Measurements from ENCODE around the gene NABP2. TPM values are rescaled to one million over a fixed set of nuclear protein-coding genes. Genes with fewer than 3 reads are reported as not detected.

NABP2 gene
- total and polyA plus RNA-seq, 9 donors, result 19.8 to 43.7 (median 28.9) TPM

GRCh38 chr12:56248711-56249110 lies 24.6 kb downstream of the NABP2 start:
- no peaks in the 10 kb centered on the region for H3K9me3 ChIP-seq
- no peak for TF ChIP-seq CTCF (IDR thresholded peaks at IDR 0.05)
- no peak for TF ChIP-seq POLR2A (IDR thresholded peaks at IDR 0.05)
- intact Hi-C loops (cut with DNase I), result no loop called here
- H3K36me3 ChIP-seq, result peaks cover 5% of the 10 kb centered on the region
- no peak for DNase-seq
- 87 to 94% (median 90%) methylated on average over 8 of the region's 8 CpGs for WGBS, 3 donors
- H3K27ac ChIP-seq, result no peak overlapping the region
- no peak overlapping the region for H3K4me3 ChIP-seq
- no peaks in the 10 kb centered on the region for H3K27me3 ChIP-seq
- H3K4me1 ChIP-seq (ENCODE audit: insufficient read depth), result no peaks in the 10 kb centered on the region

GRCh38 chr12:56252649-56253048 lies 28.5 kb downstream of the NABP2 start:
- no peaks in the 10 kb centered on the region for H3K27me3 ChIP-seq
- H3K27ac ChIP-seq, result no peak overlapping the region
- no peak overlapping the region for H3K4me3 ChIP-seq
- H3K36me3 ChIP-seq, result peaks cover 2% of the 10 kb centered on the region
- 90 to 96% (median 91%) methylated on average over 3 of the region's 3 CpGs for WGBS, 3 donors
- DNase-seq, result no peak
- intact Hi-C loops (cut with DNase I), result no loop called here
- H3K9me3 ChIP-seq, result no peaks in the 10 kb centered on the region
- peaks cover 4% of the 10 kb centered on the region for H3K4me1 ChIP-seq (ENCODE audit: insufficient read depth)
- TF ChIP-seq CTCF (IDR thresholded peaks at IDR 0.05), result no peak
- TF ChIP-seq EP300 (IDR thresholded peaks at IDR 0.05), result no peak
- TF ChIP-seq POLR2A (IDR thresholded peaks at IDR 0.05), result no peak

- H3K27ac ChIP-seq, result no peak overlapping the region
- peaks cover 2% of the 10 kb centered on the region for H3K36me3 ChIP-seq
- peaks cover 4% of the 10 kb centered on the region for H3K4me1 ChIP-seq (ENCODE audit: insufficient read depth)
- H3K9me3 ChIP-seq, result no peaks in the 10 kb centered on the region
- no peak for DNase-seq
- TF ChIP-seq CTCF (IDR thresholded peaks at IDR 0.05) (no peak), POLR2A (IDR thresholded peaks at IDR 0.05) (no peak), EP300 (IDR thresholded peaks at IDR 0.05) (no peak)
- WGBS, 3 donors, result 89 to 92% (median 92%) methylated on average over 11 of the region's 11 CpGs
- intact Hi-C loops (cut with DNase I), result no loop called here
- H3K27me3 ChIP-seq, result no peaks in the 10 kb centered on the region
- H3K4me3 ChIP-seq, result no peak overlapping the region
Observed at GRCh38 chr12:56253091-56253490, 28.9 kb downstream of the NABP2 start.

GRCh38 chr12:56255671-56256070 lies 31.5 kb downstream of the NABP2 start:
- no peak overlapping the region for H3K27ac ChIP-seq
- DNase-seq, result no peak
- intact Hi-C loops (cut with DNase I), result no loop called here
- H3K36me3 ChIP-seq, result peaks cover 2% of the 10 kb centered on the region
- peaks cover 4% of the 10 kb centered on the region for H3K4me1 ChIP-seq (ENCODE audit: insufficient read depth)
- no peak overlapping the region for H3K4me3 ChIP-seq
- TF ChIP-seq EP300 (IDR thresholded peaks at IDR 0.05), result no peak
- TF ChIP-seq CTCF (IDR thresholded peaks at IDR 0.05), result no peak
- no peak for TF ChIP-seq POLR2A (IDR thresholded peaks at IDR 0.05)
- 82 to 85% (median 84%) methylated on average over 7 of the region's 7 CpGs for WGBS, 3 donors
- H3K27me3 ChIP-seq, result no peaks in the 10 kb centered on the region
- no peaks in the 10 kb centered on the region for H3K9me3 ChIP-seq

Measured in ovary (tissue), 9 donors.